Mucosa of gallbladder (tissue), 1 donor: ENCODE measurements around the gene TBXA2R. TPM values are rescaled to one million over a fixed set of nuclear protein-coding genes. Genes with fewer than 3 reads are reported as not detected.
"Not testable (repeated sequence)": the region's sequence is repeated elsewhere in the genome, so short reads cannot be mapped to it uniquely, and the experiment has no call there.

Experiments used
- DNase-seq: peaks from one replicate; pipeline ENCODE4 v3.0.0-alpha.2; 2020; ENCODE audit warnings: low spot score
- total RNA-seq: library from RNA; stranded (reverse); gene quantifications from one replicate; pipeline ENCODE4 v1.2.1, GENCODE V29; 2021
- donor health status: DM: no; HTN: no; CAD: no.

Gene TBXA2R
- 4.9 TPM for total RNA-seq

- DNase-seq = peak; percentile 56
These were observed at the start of gene TBXA2R for GRCh38 chr19:3606690-3607289. TBXA2R (minus strand) TSS chr19:3606875; CDS start chr19:3600634, 6,241 bp downstream.

GRCh38 chr19:3656073-3656746, 49.5 kb upstream of the TBXA2R start:
- DNase-seq = no peak

GRCh38 chr19:3655402-3656072, 48.9 kb upstream of the TBXA2R start:
- no peak for DNase-seq

GRCh38 chr19:3653865-3654513, 47.3 kb upstream of the TBXA2R start:
- no peak for DNase-seq

DNA sequence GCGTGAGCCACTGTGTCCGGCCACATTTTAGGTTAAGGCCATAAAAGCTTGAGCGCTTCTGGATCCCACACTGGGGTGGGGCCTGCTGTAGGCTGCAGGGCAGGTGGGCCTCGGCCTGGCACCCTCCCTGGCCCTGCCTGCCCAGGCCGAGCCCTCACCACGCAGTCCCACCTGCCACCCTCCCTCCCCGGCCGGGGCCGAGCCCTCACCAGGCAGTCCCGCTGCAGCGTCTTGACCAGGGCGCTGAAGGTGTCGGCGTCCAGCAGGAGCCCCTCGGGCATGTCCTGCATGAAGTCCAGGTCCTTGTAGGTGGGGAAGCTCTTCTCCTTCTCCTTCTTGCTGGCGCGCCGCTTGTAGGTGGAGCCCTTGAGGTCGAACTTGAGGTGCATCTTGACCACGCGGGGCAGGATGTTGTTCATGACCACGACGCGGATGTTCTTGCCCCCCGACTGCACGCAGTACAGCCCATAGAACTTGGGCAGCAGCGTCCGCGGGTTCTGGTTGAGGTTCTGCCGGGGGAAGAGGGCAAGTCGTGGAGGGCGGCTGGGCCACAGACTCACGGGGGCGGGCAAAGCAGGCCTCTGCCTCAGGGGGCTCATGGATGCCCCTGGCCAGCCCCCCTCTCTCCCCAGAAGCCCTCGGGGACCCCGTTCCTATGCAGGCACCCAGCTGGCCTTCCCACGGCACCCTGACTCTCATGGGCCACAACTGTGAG, 46.6 kb upstream of the TBXA2R start:
- no peak for DNase-seq

GRCh38 chr19:3652422-3652821, 45.7 kb upstream of the TBXA2R start:
- DNase-seq = no peak

DNA sequence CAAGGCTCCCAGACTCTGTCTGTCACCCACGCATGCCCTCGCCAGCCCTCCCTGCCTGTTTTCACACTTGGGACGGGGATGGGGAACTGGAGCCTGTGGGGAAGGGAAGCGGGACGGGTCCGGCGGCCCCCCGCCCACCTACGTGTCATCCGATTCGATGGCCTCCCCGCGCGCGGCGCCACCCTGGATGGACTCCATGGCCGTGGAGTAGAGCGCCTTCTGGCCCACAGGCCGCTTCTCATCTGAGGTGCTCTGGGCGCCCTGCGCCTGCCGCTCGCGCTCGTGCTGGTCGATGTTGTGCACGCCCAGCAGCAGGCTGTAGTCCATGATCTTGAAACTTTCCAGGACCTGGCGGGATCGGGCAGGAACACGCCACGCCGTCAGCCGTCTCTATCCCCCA, 45.0 kb upstream of the TBXA2R start:
- no peak for DNase-seq

GRCh38 chr19:3649888-3650287, 43.2 kb upstream of the TBXA2R start:
- no peak for DNase-seq

DNA sequence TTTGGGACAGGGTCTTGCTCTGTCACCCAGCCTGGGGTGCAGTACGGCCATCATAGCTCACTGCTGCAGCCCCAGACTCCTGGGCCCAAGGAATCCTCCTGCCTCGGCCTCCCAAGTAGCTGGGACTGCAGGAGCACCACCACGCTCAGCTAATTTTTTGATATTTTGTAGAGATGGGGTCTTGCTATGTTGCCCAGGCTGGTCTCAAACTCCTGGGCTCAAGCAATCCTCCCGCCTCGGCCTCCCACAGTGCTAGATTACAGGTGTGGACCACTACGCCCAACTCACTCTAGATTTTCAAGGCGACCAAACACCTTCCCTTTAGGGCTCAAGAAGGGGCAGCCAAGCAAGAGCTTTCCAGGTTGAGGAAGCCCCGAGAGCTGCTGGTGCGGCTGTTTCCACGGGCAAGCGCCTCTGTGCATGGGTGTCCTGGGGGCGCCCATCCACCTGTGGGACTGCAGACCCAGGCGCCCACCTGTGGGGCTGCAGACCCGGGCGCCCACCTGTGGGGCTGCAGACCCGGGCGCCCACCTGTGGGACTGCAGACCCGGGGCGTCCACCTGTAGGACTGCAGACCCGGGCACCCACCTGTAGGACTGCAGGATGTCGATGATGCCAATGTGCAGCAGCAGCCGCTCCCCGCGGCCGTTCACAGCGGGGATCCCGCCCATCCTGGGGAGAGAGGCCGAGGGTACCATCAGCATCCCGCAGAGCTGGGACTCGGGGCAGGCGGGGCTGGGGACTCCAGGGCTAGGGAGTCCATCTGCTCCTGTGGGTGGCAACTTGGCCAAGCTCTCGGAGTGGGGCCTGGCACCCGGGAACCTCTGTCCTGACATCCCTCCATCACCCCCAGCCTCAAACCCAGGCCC, 41.6 kb upstream of the TBXA2R start:
- no peak for DNase-seq

- DNase-seq = not testable (repeated sequence)
These were observed 40.4 kb upstream of the TBXA2R start for GRCh38 chr19:3647102-3647501.

DNA sequence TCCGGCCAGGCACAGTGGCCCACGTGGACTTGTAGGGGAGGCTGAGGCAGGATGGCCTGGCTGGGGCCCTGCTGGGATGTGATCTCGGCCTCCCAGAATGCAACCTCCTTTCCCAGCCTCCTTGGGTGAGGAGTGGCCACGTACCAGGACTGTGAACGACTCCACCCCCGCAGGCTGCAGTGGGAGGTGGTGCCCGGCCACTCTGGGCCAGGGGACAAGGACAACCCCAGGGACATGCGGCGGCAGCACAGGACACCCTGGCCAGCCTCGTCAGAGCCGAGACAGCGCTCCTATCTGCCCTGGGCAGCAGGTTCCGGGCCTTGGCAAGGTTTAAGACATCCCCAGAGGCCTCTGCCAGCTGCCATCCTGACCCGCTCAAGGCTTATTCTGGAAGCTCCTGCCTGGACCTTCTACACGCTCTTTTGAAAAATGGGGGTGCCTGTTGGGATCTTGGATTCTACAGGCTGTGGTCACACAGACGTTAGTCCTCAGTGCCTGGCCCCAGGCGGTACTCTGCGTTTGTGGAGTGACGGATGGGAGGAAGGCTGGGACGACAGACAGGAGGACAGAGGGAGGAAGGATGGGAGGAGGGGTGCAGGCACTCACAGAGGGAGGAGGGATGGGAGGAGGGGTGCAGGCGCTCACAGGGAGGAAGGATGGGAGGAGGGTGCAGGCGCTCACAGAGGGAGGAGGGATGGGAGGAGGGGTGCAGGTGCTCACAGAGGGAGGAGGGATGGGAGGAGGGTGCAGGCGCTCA, 39.8 kb upstream of the TBXA2R start:
- no peak for DNase-seq

DNA sequence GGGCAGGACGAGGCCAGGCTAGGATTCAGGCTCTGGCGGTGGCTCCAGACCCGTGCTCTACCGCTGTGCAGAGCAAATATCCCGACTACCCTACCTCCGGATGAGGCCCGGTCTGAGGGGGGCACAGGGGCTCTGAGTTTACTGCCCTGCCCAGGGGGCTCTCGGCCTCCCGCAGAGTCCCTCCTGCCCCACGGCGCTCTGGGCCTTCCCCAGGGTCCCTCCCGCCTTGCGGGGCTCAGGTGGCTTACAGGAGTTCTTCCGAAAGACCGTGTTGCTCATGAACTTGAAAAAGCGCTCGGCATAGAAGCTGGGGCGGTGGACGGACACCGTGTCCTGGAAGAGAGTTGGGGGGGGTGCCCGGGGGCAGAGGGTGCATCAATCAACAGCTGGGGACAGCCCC, 39.1 kb upstream of the TBXA2R start:
- DNase-seq = no peak

- DNase-seq = no peak
These were observed 38.4 kb upstream of the TBXA2R start for GRCh38 chr19:3645067-3645396.

DNA sequence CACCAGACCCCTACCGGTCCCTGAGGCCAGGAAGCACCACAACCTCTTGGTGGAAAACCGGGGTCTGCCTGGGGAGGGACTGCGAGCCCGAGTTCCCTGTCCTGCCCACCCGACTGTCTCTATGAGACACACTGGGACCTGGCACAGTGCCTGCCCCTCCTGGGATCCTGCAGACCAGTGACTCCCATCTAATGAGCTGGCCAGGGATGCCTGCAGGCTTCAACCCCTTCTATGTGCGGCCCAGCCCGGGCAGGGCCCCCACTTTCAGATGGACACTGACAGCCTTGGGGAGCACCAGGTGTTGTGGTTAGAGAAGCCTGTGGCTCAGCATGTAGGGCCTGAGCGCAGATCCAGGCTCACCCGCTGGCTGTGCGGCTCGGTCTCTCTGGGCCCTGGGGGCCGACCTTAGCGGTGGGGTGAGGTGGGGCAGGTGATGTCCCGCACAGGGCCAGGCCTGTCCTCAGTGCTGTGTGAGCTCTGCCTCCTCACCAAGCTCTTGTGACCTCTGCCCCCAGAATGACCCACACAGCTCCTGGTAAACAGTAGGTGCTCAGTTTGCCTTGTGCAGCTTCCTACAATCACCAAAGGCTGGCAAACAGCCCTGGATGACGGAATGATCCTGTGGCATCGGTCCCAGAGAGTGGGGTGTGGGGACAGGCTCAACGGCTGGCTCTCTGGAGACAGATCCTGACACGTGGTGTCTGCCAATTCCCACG, 37.8 kb upstream of the TBXA2R start:
- DNase-seq = peak; percentile 86

DNA sequence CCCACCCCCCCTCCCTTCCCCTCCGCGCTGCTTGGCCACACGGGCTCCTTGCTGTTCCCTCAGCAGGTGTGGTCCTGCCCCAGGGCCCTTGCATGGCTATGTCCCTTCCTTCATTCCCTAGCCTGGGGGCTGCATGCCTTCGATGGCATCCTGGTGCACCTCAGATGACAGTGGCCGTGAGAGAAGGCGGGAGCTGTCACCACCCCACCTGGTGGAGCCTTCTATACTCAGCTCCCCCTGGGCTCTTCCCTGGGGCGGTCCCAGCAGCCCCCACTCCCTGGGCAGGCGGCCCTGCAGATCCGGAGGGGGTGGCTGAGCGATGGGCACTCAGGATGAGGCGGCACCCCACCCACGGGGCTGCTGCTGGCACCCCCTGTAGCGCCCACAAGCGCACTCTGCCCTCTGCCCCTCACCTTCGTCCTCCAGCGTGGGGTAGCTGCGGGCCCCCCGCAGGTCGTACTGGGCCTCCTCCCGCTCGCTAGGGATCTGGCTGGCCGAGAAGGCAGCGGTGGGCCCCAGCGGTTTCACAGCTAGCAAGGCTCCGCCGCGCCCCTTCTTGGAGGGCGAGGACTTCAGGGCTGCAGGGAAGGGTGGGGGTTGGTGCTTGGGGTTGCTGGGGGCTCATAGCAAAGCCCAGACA, 37.1 kb upstream of the TBXA2R start:
- no peak for DNase-seq

GRCh38 chr19:3642987-3643673, 36.5 kb upstream of the TBXA2R start:
- no peak for DNase-seq

GRCh38 chr19:3642296-3642695, 35.6 kb upstream of the TBXA2R start:
- DNase-seq = no peak

DNA sequence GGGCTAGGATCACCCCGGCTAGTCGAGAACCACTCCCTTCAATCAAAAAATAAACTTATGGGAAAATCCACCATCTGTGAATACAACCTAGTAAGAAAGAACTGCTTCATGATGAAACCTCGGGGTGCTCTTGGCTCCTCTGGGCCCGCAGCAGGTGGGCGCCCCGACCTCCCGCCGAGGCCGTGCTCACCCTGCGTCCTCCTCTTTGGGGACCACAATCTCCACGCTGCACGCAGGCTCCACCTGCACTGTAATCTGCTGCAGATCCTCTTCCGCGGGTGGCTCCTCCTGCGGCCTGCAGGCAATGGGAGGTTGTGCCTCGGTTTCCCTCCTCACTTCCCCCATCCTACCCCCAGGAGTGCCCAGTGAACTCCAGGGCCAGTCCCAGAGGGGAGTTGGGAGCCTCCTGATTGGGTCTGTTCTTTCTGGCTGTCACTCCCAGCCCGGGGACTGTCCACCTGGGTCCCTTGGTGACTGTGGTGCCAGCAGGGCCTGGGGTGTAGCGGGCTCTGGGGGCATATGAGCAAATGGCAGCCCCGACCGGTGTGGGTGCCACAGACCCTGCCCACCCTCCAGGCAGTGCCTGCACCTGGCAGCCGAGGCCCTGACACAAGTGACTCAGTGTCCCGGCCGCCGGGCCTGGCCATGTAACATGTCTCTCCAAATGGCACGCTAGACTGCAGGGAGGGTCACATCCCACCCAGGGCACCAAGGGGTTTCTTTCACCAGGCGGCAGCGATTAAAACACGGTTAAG, 35.0 kb upstream of the TBXA2R start:
- DNase-seq = no peak
